T1000 (cell line): ENCODE measurements around the gene C17orf107.

Experiments
- DNase-seq: peaks from one replicate; lab custom pipeline; 2025; ENCODE audit warnings: mixed read lengths; lab: John Stamatoyannopoulos, UW

Gene C17orf107

DNA sequence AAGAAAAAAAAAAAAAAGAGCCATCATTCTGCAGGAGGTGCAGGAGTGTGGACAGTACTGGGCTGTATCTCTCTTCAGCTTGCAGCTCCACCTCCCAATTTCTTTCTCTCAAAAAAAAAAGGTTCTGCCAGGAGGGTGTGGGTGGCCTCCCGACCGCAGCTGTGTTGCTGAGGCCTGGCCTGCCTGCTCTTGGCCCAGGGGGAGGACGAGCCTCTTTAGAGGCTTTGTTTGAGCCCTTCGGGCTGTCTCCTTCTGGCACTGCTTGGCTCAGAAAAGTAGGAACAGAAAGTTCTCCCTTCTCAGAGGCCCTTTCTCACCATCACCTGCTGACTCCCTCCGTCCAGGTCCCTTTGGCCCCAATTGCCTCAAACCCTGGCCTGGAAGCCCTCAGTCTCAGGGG, 22.2 kb upstream of the C17orf107 start:
- DNase-seq, result no peak

DNA sequence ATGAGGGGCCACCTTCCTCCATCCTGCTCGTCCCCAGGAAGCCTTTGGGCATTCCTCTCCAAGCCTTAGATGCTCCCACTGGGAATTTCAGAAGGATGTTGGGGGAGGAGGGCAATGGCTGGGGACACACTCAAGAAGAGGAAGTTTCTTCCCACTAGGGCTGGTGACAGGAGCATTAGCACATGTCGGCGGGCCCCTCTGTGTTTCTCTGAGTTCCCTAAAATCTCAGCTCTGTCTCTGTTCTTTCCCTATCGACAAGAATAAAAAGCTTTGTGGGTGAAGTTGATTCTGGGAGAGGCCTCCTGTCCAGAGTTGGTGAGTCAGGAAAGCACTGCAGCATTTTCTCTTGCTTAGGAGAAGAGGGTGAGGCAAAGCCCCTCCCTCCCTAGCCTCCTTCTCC, 19.7 kb upstream of the C17orf107 start:
- DNase-seq, result no peak

DNA sequence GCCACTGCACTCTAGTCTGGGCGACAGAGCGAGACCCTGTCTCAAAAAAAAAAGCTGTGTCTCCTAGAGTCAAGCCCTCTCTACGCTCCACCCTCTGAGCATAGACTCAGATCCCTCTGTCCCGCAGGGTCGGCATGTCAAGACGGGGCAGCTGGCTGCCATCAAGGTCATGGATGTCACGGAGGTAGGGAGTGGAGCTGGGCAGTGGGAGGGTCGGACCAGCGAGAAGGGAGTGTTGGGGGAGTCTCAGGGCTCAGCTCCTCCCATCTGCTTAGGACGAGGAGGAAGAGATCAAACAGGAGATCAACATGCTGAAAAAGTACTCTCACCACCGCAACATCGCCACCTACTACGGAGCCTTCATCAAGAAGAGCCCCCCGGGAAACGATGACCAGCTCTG, 18.5 kb upstream of the C17orf107 start:
- no peak for DNase-seq

DNA sequence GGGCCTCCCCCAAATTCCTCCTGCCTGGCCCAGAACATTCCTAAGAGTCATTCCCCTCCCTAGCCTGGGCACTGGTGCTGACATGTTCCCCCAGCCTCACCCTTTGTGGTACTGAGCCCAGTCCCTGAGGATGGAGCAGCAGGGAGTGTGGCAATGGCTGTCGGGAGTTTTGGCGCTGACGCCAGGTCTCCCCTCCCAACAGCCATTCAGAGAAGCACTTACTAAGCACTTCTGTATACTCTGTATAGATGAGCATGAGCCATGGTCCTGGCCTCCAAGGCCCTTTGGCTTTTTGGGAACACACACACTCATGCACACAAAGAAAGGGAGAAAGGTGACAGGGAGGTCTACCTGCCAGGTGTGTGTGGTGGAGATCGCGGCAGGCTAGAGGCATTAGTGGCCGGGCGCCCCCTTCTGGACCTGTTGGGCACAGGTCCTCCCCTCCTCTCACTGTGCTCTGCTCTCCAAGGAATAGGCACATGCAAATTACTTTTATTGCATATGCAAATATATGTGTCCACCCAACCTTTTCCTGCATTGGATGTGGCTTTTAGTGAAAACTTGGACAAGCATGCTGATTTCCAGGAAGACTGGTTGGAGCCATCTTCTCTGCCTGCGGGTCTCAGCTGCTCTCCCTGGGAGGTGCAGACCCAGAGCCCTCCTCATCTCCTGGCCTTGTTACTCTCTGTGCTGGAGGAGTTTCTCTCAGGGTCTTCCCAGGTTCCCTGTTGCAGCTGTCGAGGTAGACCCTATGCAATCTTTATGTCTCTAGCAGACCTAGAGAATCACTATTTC, 17.4 kb upstream of the C17orf107 start:
- DNase-seq, result no peak

DNA sequence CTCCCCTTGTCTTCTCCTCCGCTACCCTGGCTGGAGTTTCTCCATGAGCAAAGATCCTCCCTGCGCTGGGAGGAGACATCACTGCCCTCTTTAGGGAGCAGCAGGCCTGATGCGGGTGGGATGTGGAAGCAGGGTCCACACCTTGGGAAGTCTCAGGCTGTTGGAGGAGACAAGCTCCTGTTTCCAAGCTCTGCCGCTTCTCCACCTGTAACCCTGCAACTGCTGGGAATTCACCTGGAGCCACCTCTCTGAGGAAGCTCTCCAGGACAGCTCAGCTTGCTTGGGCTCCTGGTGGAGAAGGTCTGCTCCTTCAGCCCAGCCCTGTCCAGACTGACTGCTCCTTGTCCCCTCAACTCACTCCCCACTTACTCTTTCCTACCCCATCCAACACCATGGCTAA, 14.8 kb upstream of the C17orf107 start:
- DNase-seq, result no peak

GRCh38 chr17:4886830-4887229, 12.5 kb upstream of the C17orf107 start:
- no peak for DNase-seq

GRCh38 chr17:4887581-4887980, 11.8 kb upstream of the C17orf107 start:
- no peak for DNase-seq

- DNase-seq, result no peak
Measured at GRCh38 chr17:4891411-4892410, 7.6 kb upstream of the C17orf107 start.

DNA sequence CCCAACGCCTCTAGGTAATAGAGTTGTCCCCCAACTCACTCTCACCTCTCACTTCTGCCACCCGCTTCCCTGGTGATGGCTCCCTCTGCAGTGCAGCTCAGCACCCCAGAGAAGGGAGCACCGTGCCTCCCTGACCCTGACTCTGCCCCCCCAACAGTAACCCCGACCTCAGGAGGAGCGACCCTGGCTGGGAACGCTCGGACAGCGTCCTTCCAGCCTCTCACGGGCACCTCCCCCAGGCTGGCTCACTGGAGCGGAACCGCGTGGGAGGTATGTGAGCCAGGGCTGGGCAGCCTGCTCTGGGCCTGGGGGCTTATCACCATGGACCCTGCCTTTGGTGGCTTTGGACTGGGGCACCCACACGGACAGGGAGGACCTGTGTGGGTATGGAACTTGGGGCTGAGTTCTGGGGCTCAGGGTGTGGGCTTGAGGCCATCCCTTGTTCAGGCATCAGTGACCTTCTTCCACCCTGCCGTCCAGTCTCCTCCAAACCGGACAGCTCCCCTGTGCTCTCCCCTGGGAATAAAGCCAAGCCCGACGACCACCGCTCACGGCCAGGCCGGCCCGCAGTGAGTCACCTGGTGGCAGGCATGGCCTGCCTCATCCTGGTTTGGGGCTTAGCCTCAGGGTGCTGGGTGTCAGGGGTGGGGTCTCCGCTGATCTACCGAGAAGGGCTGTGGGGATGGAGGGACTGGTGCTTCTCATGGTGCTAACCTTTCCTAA, 6.7 kb upstream of the C17orf107 start:
- no peak for DNase-seq

DNA sequence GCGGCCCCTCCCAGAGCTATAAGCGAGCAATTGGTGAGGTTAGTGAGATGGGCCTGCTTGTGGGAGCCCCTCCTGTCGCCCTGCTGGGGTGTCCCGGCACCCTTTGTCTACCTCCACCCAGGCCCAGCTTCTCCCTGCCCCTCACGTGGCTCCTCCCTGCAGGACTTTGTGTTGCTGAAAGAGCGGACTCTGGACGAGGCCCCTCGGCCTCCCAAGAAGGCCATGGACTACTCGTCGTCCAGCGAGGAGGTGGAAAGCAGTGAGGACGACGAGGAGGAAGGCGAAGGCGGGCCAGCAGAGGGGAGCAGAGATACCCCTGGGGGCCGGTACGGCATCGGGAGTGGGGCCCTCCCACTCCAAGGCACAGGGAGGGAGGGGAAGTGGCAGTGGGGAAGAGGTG, 6.1 kb upstream of the C17orf107 start:
- DNase-seq, result no peak

DNA sequence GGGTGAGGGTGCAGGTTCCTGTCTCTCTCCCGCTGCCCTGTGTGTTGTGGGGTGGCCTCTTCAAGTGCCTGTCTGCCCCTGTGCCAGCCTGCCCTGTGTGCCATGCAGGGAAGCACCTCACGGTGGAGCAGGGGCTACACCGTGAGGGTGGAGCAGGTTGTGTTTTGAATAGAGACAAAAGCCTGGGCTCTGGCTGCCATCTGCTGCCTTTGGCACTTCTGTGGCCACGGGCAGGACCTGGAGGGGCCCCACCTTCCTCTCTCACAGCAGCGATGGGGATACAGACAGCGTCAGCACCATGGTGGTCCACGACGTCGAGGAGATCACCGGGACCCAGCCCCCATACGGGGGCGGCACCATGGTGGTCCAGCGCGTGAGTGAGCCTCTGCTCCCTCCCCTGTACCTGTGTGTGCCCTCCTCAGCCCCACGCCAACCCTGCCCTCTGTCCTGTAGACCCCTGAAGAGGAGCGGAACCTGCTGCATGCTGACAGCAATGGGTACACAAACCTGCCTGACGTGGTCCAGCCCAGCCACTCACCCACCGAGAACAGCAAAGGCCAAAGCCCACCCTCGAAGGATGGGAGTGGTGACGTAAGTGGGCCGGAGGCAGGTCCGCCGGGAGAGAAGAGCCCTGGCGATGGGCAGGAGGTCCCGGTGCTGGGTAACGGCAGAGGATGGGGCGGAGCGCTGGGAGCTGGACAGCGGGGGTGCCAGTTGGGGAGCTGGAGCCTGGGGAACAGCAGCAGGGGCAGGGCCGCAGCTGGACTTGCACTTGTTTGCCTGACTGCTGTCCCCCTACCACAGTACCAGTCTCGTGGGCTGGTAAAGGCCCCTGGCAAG, 5.4 kb upstream of the C17orf107 start:
- no peak for DNase-seq

DNA sequence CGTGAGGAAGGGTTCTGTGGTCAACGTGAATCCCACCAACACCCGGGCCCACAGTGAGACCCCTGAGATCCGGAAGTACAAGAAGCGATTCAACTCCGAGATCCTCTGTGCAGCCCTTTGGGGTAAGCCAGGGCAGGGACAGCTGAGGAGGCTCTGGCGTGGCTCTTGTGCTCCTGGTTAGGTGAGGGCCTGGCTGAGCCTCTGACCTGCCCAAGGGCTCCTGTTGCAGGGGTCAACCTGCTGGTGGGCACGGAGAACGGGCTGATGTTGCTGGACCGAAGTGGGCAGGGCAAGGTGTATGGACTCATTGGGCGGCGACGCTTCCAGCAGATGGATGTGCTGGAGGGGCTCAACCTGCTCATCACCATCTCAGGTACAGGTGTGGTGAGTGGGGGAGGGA, 4.2 kb upstream of the C17orf107 start:
- no peak for DNase-seq

- no peak for DNase-seq
Measured at GRCh38 chr17:4895657-4896331, 3.5 kb upstream of the C17orf107 start.

GRCh38 chr17:4896332-4897197, 2.8 kb upstream of the C17orf107 start:
- no peak for DNase-seq

DNA sequence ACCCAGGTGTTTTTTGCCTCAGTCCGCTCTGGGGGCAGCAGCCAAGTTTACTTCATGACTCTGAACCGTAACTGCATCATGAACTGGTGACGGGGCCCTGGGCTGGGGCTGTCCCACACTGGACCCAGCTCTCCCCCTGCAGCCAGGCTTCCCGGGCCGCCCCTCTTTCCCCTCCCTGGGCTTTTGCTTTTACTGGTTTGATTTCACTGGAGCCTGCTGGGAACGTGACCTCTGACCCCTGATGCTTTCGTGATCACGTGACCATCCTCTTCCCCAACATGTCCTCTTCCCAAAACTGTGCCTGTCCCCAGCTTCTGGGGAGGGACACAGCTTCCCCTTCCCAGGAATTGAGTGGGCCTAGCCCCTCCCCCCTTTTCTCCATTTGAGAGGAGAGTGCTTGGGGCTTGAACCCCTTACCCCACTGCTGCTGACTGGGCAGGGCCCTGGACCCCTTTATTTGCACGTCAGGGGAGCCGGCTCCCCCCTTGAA, 2.1 kb upstream of the C17orf107 start:
- no peak for DNase-seq

DNA sequence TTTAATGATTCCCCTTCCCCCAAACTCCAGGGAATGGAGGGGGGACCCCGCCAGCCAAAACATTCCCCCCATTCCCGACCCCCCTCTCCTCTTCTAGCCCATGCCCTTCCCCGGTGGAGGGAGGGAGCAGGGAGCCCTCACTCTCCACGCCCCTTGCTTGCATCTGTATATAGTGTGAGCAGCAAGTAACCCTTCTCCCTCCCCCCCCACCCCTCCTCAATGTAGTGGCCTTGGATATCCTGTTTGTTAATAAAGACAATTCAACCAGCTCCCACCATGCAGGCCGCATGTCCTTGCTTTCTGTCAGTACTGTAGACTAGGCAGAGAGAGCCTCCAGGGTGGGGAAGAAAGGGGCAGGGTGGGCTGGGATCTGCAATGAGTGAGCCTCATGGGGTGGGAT, 1.6 kb upstream of the C17orf107 start:
- no peak for DNase-seq

- no peak for DNase-seq
Measured at GRCh38 chr17:4898351-4898750, 985 bp upstream of the C17orf107 start.

GRCh38 chr17:4898927-4899326, 409 bp upstream of the C17orf107 start:
- DNase-seq, result no peak

GRCh38 chr17:4900231-4901107, 1.1 kb downstream of the C17orf107 start:
- DNase-seq, result no peak
